T47D (cell line): ENCODE data around the gene XIRP2.
A peak's percentile ranks its signal among the peaks of the same experiment; 100 is the strongest.
"Not testable (repeated sequence)": the region's sequence is repeated elsewhere in the genome, so short reads cannot be mapped to it uniquely, and the experiment has no call there.

Source experiments
- DNase-seq, 2 experiments: peaks; one replicate each; pipeline versions ENCODE4 v3.0.0 to v3.0.0-alpha.2; 2011 to 2012; ENCODE audit warnings: low read depth in 1 of 2, low spot score in 1 of 2
- JUND ChIP-seq: IDR thresholded peaks from 2 replicates; pipeline ENCODE4 v1.6.1; 2012; ENCODE audit warnings: low read depth
- in situ Hi-C: cut with HindIII; loops from 2 replicates; pipeline ENCODE4 v1.10.0; 2016; ENCODE audit warnings: low sequenced_read_pairs, low pct_unique_long_range_greater_than_20kb

XIRP2 gene

DNA sequence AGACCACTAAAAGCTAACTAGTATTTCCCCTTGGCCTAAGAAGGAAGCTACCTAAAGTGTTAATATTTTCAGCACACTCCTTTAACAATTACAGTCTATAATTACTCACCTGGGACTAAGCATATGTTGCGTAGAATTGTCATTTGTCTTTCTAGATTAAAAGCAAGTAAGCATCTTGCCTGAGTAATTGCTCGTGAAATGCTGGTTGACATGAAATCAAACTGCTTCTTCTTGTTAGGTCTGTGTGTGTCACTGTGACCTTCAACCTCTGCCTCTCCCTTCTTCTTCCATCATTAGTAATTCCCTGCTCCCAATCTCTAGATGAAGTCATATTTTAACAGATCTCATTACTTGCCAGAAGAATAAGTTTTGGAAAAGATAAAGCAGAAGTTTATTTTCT lies 212.2 kb downstream of the XIRP2 start:
- in situ Hi-C loops, result no loop called here
- no peak for DNase-seq

GRCh38 chr2:167103028-167103756 lies 214.9 kb downstream of the XIRP2 start:
- TF ChIP-seq JUND, result no peak
- in situ Hi-C loops, result no loop called here
- DNase-seq, result no peak

More for the DNA sequence above, 212.2 kb downstream of the XIRP2 start:
- no peak for TF ChIP-seq JUND

GRCh38 chr2:167103757-167104133 lies 215.5 kb downstream of the XIRP2 start:
- TF ChIP-seq JUND, result no peak
- in situ Hi-C loops, result no loop called here
- DNase-seq, result no peak

GRCh38 chr2:167104691-167105090 lies 216.4 kb downstream of the XIRP2 start:
- in situ Hi-C loops, result no loop called here
- no peak for DNase-seq
- TF ChIP-seq JUND, result no peak

- DNase-seq, in situ Hi-C loops: not testable (repeated sequence)
Observed at GRCh38 chr2:167109682-167110081, 221.4 kb downstream of the XIRP2 start.

DNA sequence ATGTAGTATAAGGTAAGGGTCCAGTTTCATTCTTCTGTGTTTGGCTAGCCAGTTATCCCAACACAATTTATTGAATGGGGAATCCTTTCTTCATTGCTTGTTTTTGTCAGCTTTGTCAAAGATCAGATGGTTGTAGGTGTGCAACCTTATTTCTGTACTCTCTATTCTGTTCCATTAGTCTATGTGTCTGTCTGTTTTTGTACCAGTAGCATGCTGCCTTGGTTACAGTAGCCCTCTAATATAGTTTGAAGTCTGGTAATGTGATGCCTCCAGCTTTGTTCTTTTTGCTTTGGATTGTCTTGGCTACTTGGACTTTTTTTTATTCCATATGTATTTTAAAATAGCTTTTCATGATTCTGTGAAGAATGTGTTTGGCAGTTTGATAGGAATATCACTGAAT lies 222.1 kb downstream of the XIRP2 start:
- TF ChIP-seq JUND, result no peak
- DNase-seq, result no peak
- in situ Hi-C loops, result no loop called here

- no peak for TF ChIP-seq JUND
- no peak for DNase-seq
- in situ Hi-C loops, result no loop called here
Observed at GRCh38 chr2:167114018-167114417, 225.7 kb downstream of the XIRP2 start.

- in situ Hi-C loops, result no loop called here
- TF ChIP-seq JUND, result no peak
- DNase-seq, result no peak
Observed at GRCh38 chr2:167115541-167115940, 227.3 kb downstream of the XIRP2 start.

GRCh38 chr2:167122389-167122788 lies 234.1 kb downstream of the XIRP2 start:
- DNase-seq, result no peak
- in situ Hi-C loops, result no loop called here
- TF ChIP-seq JUND, result no peak

DNA sequence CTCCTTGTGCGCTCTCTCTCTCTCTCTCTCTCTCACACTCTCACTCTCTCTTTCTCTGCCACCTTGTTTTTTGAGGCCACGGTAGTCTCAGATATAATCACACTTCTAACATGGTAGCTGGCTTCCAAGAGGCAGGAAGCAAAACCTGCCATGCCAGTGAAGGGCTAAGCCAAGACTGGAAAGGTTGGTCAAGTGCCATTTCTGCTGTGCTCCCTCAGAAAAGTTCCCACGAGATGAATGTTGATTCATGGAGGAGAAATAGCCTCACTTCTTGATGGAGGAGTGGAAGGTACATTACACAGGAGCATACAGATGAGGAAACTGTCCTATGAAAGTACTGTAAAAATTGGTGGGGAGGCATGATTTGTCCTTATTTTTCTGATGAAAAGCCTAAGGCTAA lies 237.9 kb downstream of the XIRP2 start:
- in situ Hi-C loops, result no loop called here
- no peak for DNase-seq
- TF ChIP-seq JUND, result no peak

DNA sequence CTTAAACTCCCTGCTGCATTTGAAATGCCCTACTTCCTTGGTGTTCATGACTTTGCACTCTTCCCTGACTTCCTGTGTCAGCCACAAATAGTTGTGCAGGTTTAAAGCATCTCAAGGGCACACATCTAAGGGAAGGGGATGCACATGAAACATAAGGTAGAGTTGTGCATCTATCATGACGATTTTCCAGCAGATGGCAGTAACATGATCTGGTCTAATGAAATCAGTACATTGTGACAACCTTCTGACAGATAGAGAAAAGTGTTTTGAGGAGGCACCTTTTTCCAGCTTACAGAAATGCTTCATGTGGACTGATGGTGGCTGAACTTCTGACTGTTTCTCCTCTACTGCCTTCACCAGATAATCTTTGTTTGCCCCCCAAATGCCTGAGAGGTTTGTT lies 238.9 kb downstream of the XIRP2 start:
- in situ Hi-C loops, result no loop called here
- no peak for TF ChIP-seq JUND
- DNase-seq, result peak in 1 of 2 experiments; percentile 6

- no peak for DNase-seq
- TF ChIP-seq JUND, result no peak
- in situ Hi-C loops, result no loop called here
Observed at GRCh38 chr2:167128130-167128529, 239.8 kb downstream of the XIRP2 start.

DNA sequence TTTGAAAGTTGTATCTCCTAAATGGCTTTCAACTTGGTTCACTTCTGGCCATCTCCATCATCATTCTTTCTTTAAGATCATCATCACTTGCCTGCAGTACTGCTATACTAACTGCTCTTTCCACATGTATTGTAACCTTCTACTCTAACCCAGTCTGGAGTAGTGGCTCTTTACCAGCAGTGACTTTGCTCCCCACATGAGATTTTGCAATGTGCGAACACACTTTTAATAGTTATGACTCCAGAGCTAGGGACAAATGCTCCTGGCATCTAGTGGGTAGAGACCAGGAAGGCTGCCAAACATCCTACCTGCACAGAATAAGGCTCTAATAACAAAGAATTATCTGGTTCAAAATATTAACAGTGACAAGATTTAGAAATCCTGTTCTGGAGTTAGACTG lies 243.8 kb downstream of the XIRP2 start:
- no peak for DNase-seq
- no peak for TF ChIP-seq JUND
- in situ Hi-C loops, result no loop called here

- TF ChIP-seq JUND, result no peak
- in situ Hi-C loops, result no loop called here
- no peak for DNase-seq
Observed at GRCh38 chr2:167132906-167133555, 244.8 kb downstream of the XIRP2 start.
